WTC11 (cell line): ENCODE results near the gene KRTAP5-7. TPM values are rescaled to one million over a fixed set of nuclear protein-coding genes. Genes with fewer than 3 reads are reported as not detected.

ENCODE experiments used
- ATAC-seq: fragments of 200-7000 bp; cut with Tn5 transposase; 2 replicates; pipeline ENCODE4 v1.10.0; 2021; ENCODE audit warnings: mild to moderate bottlenecking, moderate library complexity
- CTCF ChIA-PET: fragments of 300-600 bp; sonication (Branson Sonifier 250); formaldehyde crosslinking; loops from one replicate; lab custom pipeline; 2021; ENCODE audit warnings: antibody characterized with exemption; lab: Charles Lee
- POLR2A ChIA-PET: fragments of 350-600 bp; sonication (Branson Sonifier 250); formaldehyde crosslinking; loops from one replicate; lab custom pipeline; 2021; ENCODE audit warnings: antibody characterized with exemption; lab: Charles Lee
- DNase-seq: peaks from one replicate; pipeline ENCODE4 v3.0.0; 2021; ENCODE audit warnings: low spot score
- H3K27ac Mint-ChIP-seq: 2 replicates; pipeline ENCODE4 v1.8.0; 2021; ENCODE audit warnings: mixed read lengths
- H3K27me3 Mint-ChIP-seq: 2 replicates; pipeline ENCODE4 v1.8.0; 2021; ENCODE audit warnings: low read depth, mild to moderate bottlenecking, moderate library complexity, mixed read lengths
- H3K36me3 Mint-ChIP-seq: 2 replicates; pipeline ENCODE4 v1.8.0; 2021; ENCODE audit warnings: mixed read lengths
- H3K4me1 Mint-ChIP-seq: 2 replicates; pipeline ENCODE4 v1.8.0; 2022; ENCODE audit warnings: mixed read lengths
- H3K4me3 Mint-ChIP-seq: 2 replicates; pipeline ENCODE4 v1.8.0; 2021; ENCODE audit warnings: mild to moderate bottlenecking, moderate library complexity, mixed read lengths
- H3K9me3 Mint-ChIP-seq: 2 replicates; pipeline ENCODE4 v1.8.0; 2021; ENCODE audit warnings: mixed read lengths
- ELF4 ChIP-seq: sonication (generic); formaldehyde crosslinking; IDR thresholded peaks from 2 replicates; pipeline ENCODE4 v1.8.1; 2022; ENCODE audit warnings: low read depth, mild to moderate bottlenecking, moderate library complexity, missing genetic modification reagents
- ESRRA ChIP-seq: sonication (generic); formaldehyde crosslinking; IDR thresholded peaks from 2 replicates; pipeline ENCODE4 v1.8.1; 2022; ENCODE audit warnings: mild to moderate bottlenecking, missing genetic modification reagents, borderline replicate concordance
- FOXJ3 ChIP-seq: sonication (generic); formaldehyde crosslinking; IDR thresholded peaks from 2 replicates; pipeline ENCODE4 v1.9.0; 2021; ENCODE audit warnings: missing genetic modification reagents, mild to moderate bottlenecking, borderline replicate concordance
- GABPB1 ChIP-seq: sonication (generic); formaldehyde crosslinking; IDR thresholded peaks from 2 replicates; pipeline ENCODE4 v1.8.1; 2023; ENCODE audit warnings: mild to moderate bottlenecking, missing genetic modification reagents
- GRHL2 ChIP-seq: fragments of 250-450 bp; sonication (Bioruptor Pico); IDR thresholded peaks from 2 replicates; pipeline ENCODE4 v1.8.0; 2022; ENCODE audit warnings: mild to moderate bottlenecking, moderate library complexity; ENCODE audit not compliant: insufficient replicate concordance, severe bottlenecking
- KAT7 ChIP-seq: sonication (generic); formaldehyde crosslinking; IDR thresholded peaks from 2 replicates; pipeline ENCODE4 v1.8.1; 2023; ENCODE audit warnings: missing genetic modification reagents, mild to moderate bottlenecking, borderline replicate concordance
- NFYB ChIP-seq: sonication (generic); formaldehyde crosslinking; conservative IDR thresholded peaks from 2 replicates; pipeline ENCODE4 v1.8.0; 2022; ENCODE audit warnings: low read depth, missing genetic modification reagents
- NR1H2 ChIP-seq: sonication (generic); formaldehyde crosslinking; IDR thresholded peaks from 2 replicates; pipeline ENCODE4 v1.9.0; 2021; ENCODE audit warnings: mild to moderate bottlenecking, moderate library complexity, missing genetic modification reagents
- NR3C1 ChIP-seq: sonication (generic); formaldehyde crosslinking; conservative IDR thresholded peaks from 2 replicates; pipeline ENCODE4 v1.8.1; 2023; ENCODE audit warnings: low read depth, mild to moderate bottlenecking, missing genetic modification reagents
- SMAD3 ChIP-seq: sonication (generic); formaldehyde crosslinking; IDR thresholded peaks from 2 replicates; pipeline ENCODE4 v1.8.0; 2022; ENCODE audit warnings: missing genetic modification reagents, mild to moderate bottlenecking, borderline replicate concordance
- TEAD1 ChIP-seq: sonication (generic); formaldehyde crosslinking; IDR thresholded peaks from 2 replicates; pipeline ENCODE4 v1.8.0; 2022; ENCODE audit warnings: mild to moderate bottlenecking, missing genetic modification reagents
- TEAD4 ChIP-seq: sonication (generic); formaldehyde crosslinking; IDR thresholded peaks from 2 replicates; pipeline ENCODE4 v1.8.0; 2022; ENCODE audit warnings: mild to moderate bottlenecking, missing genetic modification reagents
- TP53 ChIP-seq: sonication (generic); formaldehyde crosslinking; IDR thresholded peaks from 2 replicates; pipeline ENCODE4 v1.8.1; 2023; ENCODE audit warnings: mild to moderate bottlenecking, missing genetic modification reagents
- ZNF263 ChIP-seq: sonication (generic); formaldehyde crosslinking; IDR thresholded peaks from 2 replicates; pipeline ENCODE4 v1.8.1; 2022; ENCODE audit warnings: low read depth, mild to moderate bottlenecking, moderate library complexity, missing genetic modification reagents
- total RNA-seq: library from RNA; stranded (reverse); gene quantifications from 3 replicates; pipeline ENCODE4 v1.2.3, GENCODE V29; 2021
- TF ChIP-seq, protein P1 (sequence below): sonication (generic); formaldehyde crosslinking; IDR thresholded peaks from 2 replicates; pipeline ENCODE4 v1.8.1; 2023; ENCODE audit warnings: mild to moderate bottlenecking, missing genetic modification reagents
- TF ChIP-seq, protein P2 (sequence below): sonication (generic); formaldehyde crosslinking; IDR thresholded peaks from 2 replicates; pipeline ENCODE4 v1.8.1; 2023; ENCODE audit warnings: mild to moderate bottlenecking, missing genetic modification reagents, moderate library complexity
- TF ChIP-seq, protein P3 (sequence below): sonication (generic); formaldehyde crosslinking; IDR thresholded peaks from 2 replicates; pipeline ENCODE4 v1.8.1; 2023; ENCODE audit warnings: mild to moderate bottlenecking, moderate library complexity, missing genetic modification reagents
- TF ChIP-seq, protein P4 (sequence below): sonication (generic); formaldehyde crosslinking; conservative IDR thresholded peaks from 2 replicates; pipeline ENCODE4 v1.8.1; 2022; ENCODE audit warnings: mild to moderate bottlenecking, missing genetic modification reagents
- TF ChIP-seq, protein P5 (sequence below): sonication (generic); formaldehyde crosslinking; IDR thresholded peaks from 2 replicates; pipeline ENCODE4 v1.8.1; 2023; ENCODE audit warnings: mild to moderate bottlenecking, missing genetic modification reagents, moderate library complexity
- TF ChIP-seq, protein P6 (sequence below): fragments of 200-600 bp; IDR thresholded peaks from 2 replicates; pipeline ENCODE4 v1.8.0; 2022; ENCODE audit warnings: antibody characterized with exemption

Gene KRTAP5-7
- total RNA-seq, 1 experiment from 2014 or later: 0.11 TPM

DNA sequence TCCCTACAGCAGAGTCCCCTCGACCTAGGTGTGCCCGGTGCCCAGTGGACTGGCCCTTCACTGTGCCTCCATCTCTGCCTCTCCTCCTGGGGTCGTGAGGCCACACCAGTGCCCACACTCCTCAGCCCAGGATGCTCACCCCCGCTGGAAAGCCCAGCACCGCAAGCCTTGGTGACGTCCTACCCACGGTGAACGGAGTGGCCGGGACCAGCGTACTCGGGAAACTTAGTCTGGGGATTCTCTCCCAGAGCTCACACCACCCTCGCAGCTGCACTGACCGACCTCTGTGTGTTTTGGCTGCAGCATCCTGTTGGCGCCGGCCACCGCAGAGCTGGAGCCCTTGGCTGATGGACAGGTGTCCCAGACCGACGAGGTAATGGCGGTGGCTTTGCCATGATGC lies 35.5 kb upstream of the KRTAP5-7 start:
- Mint-ChIP-seq H3K27me3 (no peaks in the 10 kb centered on the region), H3K9me3 (no peaks in the 10 kb centered on the region), H3K27ac (no peak overlapping the region), H3K36me3 (peaks cover 37% of the 10 kb centered on the region), H3K4me3 (no peak overlapping the region), H3K4me1 (peaks cover 6% of the 10 kb centered on the region)
- POLR2A ChIA-PET: no interaction called here
- no peak for ATAC-seq
- DNase-seq: no peak
- CTCF ChIA-PET: no interaction called here
- TF ChIP-seq, protein P1, sequence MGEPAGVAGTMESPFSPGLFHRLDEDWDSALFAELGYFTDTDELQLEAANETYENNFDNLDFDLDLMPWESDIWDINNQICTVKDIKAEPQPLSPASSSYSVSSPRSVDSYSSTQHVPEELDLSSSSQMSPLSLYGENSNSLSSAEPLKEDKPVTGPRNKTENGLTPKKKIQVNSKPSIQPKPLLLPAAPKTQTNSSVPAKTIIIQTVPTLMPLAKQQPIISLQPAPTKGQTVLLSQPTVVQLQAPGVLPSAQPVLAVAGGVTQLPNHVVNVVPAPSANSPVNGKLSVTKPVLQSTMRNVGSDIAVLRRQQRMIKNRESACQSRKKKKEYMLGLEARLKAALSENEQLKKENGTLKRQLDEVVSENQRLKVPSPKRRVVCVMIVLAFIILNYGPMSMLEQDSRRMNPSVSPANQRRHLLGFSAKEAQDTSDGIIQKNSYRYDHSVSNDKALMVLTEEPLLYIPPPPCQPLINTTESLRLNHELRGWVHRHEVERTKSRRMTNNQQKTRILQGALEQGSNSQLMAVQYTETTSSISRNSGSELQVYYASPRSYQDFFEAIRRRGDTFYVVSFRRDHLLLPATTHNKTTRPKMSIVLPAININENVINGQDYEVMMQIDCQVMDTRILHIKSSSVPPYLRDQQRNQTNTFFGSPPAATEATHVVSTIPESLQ (CRISPR knock-in tag): no peak
- no peak for TF ChIP-seq KAT7 (CRISPR knock-in tag)
- TF ChIP-seq, protein P2, sequence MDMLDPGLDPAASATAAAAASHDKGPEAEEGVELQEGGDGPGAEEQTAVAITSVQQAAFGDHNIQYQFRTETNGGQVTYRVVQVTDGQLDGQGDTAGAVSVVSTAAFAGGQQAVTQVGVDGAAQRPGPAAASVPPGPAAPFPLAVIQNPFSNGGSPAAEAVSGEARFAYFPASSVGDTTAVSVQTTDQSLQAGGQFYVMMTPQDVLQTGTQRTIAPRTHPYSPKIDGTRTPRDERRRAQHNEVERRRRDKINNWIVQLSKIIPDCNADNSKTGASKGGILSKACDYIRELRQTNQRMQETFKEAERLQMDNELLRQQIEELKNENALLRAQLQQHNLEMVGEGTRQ: no peak
- no peak for TF ChIP-seq FOXJ3 (CRISPR knock-in tag)
- TF ChIP-seq, protein P3, sequence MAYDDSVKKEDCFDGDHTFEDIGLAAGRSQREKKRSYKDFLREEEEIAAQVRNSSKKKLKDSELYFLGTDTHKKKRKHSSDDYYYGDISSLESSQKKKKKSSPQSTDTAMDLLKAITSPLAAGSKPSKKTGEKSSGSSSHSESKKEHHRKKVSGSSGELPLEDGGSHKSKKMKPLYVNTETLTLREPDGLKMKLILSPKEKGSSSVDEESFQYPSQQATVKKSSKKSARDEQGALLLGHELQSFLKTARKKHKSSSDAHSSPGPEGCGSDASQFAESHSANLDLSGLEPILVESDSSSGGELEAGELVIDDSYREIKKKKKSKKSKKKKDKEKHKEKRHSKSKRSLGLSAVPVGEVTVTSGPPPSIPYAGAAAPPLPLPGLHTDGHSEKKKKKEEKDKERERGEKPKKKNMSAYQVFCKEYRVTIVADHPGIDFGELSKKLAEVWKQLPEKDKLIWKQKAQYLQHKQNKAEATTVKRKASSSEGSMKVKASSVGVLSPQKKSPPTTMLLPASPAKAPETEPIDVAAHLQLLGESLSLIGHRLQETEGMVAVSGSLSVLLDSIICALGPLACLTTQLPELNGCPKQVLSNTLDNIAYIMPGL (CRISPR knock-in tag): no peak
- TF ChIP-seq, protein P4, sequence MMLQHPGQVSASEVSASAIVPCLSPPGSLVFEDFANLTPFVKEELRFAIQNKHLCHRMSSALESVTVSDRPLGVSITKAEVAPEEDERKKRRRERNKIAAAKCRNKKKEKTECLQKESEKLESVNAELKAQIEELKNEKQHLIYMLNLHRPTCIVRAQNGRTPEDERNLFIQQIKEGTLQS: no peak
- TF ChIP-seq, protein P5, sequence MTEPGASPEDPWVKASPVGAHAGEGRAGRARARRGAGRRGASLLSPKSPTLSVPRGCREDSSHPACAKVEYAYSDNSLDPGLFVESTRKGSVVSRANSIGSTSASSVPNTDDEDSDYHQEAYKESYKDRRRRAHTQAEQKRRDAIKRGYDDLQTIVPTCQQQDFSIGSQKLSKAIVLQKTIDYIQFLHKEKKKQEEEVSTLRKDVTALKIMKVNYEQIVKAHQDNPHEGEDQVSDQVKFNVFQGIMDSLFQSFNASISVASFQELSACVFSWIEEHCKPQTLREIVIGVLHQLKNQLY (CRISPR knock-in tag): no peak
- no peak for TF ChIP-seq ZNF263
- TF ChIP-seq ELF4 (CRISPR knock-in tag): no peak
- no peak for TF ChIP-seq SMAD3 (CRISPR knock-in tag)
- no peak for TF ChIP-seq TEAD1 (CRISPR knock-in tag)
- TF ChIP-seq TEAD4 (CRISPR knock-in tag): no peak
- no peak for TF ChIP-seq NR3C1 (CRISPR knock-in tag)
- no peak for TF ChIP-seq GABPB1 (CRISPR knock-in tag)
- no peak for TF ChIP-seq TP53 (CRISPR knock-in tag)

DNA sequence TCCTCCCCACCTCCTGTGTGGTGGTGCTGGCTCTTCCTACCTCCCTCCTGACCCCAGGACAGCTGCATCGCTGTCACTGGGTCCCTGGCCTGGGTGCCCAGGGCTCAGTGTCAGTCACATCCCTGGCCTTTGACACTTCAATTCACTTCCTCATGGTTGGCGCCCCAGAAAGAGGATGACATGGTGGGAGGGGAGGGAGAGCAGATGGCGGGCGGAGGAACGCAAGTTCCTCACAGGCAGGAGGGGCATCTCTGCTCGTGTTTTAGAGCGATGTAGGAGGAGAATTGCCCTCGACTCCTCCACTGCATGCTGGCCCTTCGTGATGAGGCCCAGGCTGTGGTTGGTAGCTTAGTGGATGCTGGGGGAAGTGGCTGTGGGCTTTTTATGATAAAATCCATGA lies 35.1 kb upstream of the KRTAP5-7 start:
- no peak for TF ChIP-seq FOXJ3 (CRISPR knock-in tag)
- no peak for TF ChIP-seq NR1H2 (CRISPR knock-in tag)
- no peak for TF ChIP-seq NFYB (CRISPR knock-in tag)
- TF ChIP-seq, protein P6, sequence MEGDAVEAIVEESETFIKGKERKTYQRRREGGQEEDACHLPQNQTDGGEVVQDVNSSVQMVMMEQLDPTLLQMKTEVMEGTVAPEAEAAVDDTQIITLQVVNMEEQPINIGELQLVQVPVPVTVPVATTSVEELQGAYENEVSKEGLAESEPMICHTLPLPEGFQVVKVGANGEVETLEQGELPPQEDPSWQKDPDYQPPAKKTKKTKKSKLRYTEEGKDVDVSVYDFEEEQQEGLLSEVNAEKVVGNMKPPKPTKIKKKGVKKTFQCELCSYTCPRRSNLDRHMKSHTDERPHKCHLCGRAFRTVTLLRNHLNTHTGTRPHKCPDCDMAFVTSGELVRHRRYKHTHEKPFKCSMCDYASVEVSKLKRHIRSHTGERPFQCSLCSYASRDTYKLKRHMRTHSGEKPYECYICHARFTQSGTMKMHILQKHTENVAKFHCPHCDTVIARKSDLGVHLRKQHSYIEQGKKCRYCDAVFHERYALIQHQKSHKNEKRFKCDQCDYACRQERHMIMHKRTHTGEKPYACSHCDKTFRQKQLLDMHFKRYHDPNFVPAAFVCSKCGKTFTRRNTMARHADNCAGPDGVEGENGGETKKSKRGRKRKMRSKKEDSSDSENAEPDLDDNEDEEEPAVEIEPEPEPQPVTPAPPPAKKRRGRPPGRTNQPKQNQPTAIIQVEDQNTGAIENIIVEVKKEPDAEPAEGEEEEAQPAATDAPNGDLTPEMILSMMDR: no peak
- no peak for TF ChIP-seq GRHL2 (CRISPR knock-in tag)
- no peak for TF ChIP-seq ESRRA (CRISPR knock-in tag)
- no peak for TF ChIP-seq GABPB1 (CRISPR knock-in tag)
- ATAC-seq (no peak), DNase-seq (no peak)
- POLR2A ChIA-PET: no interaction called here
- no peak overlapping the region for H3K27ac Mint-ChIP-seq
- peaks cover 6% of the 10 kb centered on the region for H3K4me1 Mint-ChIP-seq
- peaks cover 40% of the 10 kb centered on the region for H3K36me3 Mint-ChIP-seq
- CTCF ChIA-PET: no interaction called here
- H3K4me3 Mint-ChIP-seq: no peak overlapping the region
- no peaks in the 10 kb centered on the region for H3K27me3 Mint-ChIP-seq
- H3K9me3 Mint-ChIP-seq: no peaks in the 10 kb centered on the region
